NOMO-1 treated with dmso at 0.1 percent for 144 hours (cell line): ENCODE data around the gene CCL27.
"Not testable (repeated sequence)": the region's sequence is repeated elsewhere in the genome, so short reads cannot be mapped to it uniquely, and the experiment has no call there.

Experiments used
- DNase-seq: peaks from one replicate; lab custom pipeline; 2025; ENCODE audit not compliant: unreplicated experiment; lab: John Stamatoyannopoulos, UW

CCL27 gene

DNA sequence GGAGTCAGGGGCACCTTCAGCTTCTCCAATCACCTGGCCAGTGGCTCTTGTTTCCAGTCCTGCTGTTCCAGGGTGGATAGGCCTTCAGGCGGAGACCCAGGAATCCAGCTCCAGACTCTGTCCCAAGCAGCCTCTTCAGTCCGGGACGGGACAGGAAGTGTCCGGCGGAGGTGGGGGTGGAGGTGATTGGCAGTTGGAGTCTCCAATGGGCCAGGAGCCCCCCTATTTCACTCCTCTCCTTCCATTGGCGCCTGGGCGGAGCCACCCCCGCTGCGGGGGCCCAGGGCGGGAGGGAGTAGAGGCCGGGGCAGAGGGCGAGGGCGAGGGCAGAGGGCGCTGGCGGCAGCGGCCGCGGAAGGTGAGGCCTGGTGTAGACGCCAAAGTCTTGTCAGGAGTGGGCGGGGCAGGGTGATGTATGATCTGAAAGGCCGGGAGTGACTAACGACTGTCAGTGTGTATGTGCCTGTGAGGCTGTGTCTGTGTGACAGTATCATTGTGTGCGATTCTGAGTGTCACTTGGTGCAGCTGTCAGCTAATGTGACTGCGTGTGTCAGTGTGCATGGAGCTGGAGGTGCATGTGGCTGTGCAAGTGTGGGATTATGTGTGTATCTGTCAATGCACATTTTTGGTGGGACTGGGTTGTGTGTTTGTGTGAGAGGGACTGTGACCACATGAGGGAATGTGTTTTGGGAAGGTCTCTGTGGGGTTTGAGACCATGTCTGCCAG lies 10.4 kb downstream of the CCL27 start, which contains the start of gene IL11RA:
IL11RA (plus strand) TSS at position 310 of the 726 bp plus-strand sequence. CDS start 3,033 bp downstream, outside the sequence.
- DNase-seq: peak; percentile 94

DNA sequence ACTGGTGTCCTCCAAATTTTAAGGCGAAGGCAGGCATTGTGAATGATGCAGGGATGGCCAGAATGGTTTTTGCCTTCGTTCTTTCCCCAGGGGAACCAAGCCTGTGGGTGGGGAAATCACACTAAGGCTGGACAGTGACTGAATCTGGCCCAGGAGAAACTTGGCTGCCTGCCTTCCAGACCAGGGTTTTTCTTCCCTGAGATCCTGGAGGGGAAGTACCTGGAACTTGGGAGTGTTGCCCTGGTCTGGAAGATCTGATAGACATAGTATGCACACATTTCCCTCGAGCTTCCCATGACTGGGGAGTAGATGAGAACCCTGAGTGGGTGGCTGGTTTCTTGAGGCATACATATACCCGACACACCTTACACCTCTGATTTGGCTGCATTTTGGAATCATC lies 11.1 kb downstream of the CCL27 start:
- no peak for DNase-seq

DNA sequence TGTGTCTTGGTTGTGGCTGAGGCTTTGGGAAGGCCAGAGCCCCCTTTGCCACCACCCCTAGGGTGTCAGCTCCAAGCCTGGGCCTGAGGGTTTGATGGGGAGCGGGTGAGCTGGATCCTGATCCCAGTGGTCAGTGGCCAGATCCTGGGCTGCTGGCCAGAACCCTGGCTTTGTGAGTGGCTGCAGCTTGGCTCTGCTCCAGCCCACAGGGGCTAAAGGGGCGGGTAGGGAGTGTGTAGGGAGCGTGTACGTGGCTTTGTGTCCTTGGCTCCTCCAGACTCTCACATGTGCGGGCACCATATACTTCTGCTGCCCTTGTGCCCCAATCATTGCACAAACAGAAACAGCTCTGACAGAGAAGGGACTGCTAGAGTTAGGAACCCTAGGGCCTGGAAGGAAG lies 11.6 kb downstream of the CCL27 start:
- no peak for DNase-seq

DNA sequence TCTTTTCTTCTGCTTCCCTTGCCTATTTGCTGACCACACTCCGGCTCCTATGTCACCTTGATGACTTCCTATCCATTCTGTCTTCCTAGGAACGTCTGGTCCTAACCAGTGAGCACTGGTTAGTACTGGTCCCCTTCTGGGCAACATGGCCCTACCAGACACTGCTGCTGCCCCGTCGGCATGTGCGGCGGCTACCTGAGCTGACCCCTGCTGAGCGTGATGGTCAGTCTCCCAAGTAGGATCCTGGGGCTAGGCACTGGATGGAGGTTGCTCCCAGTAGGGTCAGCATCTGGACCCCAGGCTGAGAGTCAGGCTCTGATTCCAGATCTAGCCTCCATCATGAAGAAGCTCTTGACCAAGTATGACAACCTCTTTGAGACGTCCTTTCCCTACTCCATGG lies 13.8 kb downstream of the CCL27 start:
- no peak for DNase-seq

DNA sequence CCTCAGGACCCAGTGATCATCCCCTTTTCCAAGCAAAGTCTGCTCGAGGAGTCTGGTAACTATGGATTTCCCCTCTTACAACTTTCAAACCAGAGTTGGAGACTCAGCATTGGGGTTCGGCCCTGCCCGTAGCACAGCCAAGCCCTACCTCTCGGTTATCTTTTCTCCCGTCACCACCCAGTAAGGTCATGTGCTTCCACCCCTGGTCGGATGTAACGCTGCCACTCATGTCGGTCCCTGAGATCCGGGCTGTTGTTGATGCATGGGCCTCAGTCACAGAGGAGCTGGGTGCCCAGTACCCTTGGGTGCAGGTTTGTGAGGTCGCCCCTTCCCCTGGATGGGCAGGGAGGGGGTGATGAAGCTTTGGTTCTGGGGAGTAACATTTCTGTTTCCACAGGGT lies 14.8 kb downstream of the CCL27 start:
- DNase-seq: no peak

DNA sequence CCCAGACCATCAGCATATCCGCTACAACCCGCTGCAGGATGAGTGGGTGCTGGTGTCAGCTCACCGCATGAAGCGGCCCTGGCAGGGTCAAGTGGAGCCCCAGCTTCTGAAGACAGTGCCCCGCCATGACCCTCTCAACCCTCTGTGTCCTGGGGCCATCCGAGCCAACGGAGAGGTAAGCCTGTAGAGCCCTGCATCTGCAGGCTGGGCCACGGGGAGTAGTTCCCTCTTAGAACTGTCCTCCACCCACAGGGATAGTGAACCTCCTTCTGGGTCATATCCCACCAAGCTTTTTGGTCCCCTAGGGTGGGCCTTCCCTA lies 15.4 kb downstream of the CCL27 start:
- no peak for DNase-seq

DNA sequence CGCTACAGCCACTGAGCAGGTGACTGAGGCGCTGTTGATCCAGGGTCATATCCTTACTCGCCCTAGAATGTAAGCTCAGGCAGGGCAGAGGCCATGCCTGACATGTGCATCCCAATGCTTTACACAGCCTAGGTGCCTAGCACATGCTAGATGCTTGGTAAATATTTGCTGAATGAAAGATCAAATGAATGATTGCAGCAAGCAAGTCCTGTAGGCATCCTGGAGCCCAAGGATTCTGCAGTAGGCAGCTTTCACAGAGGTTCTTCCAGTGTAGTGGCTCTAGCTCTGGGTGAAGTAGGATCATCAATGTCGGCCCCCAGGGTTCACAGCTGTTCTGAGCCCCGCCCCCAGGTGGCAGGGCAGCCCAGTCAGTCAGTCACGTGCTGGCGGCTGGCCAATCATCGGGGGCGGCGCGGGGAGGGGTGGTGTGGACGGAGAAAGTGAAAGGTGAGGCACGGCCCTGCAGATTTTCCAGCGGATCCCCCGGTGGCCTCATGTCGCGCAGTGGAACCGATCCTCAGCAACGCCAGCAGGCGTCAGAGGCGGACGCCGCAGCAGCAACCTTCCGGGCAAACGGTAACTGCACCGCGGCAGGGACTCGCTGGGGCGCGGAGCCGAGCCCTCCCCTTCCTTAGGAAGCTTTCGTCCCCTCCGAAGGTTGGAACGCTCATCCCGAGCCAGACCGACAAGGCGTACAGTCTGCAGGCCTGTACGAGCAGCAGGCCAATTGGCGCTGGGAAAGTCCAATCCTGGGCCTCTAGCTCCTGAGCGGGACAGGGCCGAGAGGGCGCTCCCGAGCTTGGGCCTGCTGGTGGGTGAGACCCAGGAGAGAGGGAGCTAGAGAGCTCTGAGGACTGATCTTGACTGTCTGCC lies 16.0 kb downstream of the CCL27 start, which contains the start of gene GALT:
GALT (plus strand) TSS at position 465 of the 873 bp plus-strand sequence; CDS start at position 495, 30 bp downstream.
- DNase-seq: peak; percentile 93

DNA sequence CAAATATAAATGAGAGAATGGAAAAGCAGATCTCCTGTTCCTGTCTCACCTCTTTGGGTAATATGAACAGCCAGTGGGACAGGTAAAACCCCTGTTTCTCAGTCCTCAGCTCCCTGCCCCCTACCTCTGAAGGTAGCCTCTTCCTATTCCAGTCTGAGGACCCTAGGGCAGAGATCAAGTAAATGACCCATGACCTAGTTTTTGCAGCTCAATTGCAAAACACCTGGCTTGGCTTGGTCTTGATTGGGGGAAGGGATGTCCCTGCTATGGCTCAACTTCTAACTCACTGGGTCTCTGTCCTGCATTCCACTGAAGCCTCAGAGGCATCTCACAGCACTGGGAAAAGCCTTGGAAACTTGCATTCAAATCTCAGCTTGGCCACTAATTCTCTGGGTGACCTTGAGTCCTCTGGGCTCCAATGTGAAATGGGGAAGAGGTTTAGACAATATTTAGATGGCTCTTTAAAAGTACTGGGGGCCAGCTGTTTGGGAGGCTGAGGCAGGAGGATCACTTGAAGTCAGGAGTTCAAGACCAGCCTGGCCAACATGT lies 17.6 kb downstream of the CCL27 start:
- DNase-seq: no peak

DNA sequence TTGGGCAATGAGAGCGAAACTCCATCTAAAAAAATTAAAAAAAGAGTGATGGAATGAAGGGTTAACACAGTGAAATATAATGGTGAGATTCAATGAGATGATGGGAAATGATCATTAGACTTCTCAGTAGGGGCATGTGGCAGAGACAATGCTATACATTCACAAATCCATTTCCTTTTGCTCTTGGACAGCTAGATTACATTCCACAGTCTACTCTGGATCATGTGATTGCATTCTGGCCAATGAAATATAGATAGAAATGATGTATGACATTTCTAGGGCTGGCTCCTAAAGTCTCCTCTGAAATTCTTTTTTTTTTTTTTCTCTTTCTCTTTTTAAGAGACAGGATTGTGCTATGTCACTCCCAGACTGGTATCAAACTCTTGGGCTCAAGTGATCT lies 19.8 kb downstream of the CCL27 start:
- no peak for DNase-seq

DNA sequence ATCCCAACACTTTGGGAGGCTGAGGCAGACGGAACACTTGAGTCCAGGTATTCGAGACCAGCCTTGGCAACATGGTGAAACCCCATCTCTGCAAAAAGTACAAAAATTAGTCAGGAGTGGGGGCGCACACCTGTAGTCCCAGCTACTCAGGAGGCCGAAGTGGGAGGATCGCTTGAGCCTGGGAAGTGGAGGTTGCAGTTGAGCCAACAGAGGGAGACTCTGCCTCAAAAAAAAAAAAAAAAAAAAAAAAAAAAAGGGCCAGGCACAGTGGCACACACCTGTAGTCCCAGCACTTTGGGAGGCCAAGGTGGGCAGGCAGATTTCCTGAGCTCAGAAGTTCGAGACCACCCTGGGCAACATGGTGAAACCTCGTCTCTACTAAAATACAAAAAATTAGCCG lies 23.1 kb downstream of the CCL27 start:
- not testable (repeated sequence) for DNase-seq

DNA sequence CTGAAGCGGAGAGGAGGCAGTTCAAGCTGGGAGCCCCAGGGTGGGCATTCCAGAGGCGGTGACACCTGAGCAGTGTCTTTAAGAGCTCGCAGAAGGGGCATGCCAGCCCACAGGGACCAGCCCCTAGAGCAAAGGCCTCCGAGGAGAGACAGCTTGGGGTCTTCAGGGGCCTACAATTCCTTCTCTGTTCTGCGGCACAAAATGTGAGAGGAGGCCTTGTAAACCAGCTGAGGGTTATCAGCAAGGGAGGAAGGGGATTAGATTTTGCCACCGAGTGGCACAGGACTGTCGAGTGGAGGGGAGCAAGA lies 24.4 kb downstream of the CCL27 start:
- no peak for DNase-seq

DNA sequence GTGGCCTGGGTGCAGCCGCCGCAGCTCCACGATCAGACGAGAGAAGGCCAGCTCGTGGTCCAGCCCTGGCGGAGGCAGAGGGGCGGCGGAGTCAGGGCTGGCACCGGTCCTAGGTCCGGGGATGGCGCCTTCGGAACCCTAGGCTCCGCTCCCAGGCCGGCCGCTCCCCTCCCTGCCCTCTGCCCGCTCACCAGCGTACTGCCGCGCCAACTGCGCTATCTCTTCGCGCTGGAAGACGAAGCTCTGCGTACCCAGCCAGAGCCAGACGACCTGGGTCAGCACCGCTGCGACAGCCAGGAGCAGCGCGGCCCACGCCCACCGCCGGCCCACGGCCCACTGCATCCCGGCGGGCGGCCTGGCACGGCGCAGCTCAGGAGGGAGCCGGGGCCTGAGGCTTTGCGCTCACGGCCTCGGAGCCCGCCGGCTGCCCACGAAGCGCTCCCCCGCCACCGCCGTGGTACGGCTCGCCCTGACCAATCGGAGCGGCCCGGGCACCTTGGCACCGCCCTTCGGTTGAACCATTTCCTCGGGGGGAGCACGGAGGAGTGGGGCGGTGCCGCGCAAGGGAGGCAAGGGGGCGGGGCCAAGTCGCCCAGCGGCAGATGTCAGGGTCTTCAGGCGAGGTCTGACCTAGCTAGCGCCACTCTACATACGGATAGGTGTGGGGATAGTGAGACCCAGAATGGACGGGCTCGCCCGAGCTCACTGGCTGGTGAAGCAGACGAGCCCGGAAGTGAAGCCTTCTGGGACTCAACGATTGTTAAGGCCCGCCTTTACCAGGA lies 24.9 kb downstream of the CCL27 start, which contains the start of gene SIGMAR1:
SIGMAR1 (minus strand) TSS at position 432 of the 782 bp plus-strand sequence; CDS start at position 342, 90 bp downstream.
- peak; percentile 95 for DNase-seq

DNA sequence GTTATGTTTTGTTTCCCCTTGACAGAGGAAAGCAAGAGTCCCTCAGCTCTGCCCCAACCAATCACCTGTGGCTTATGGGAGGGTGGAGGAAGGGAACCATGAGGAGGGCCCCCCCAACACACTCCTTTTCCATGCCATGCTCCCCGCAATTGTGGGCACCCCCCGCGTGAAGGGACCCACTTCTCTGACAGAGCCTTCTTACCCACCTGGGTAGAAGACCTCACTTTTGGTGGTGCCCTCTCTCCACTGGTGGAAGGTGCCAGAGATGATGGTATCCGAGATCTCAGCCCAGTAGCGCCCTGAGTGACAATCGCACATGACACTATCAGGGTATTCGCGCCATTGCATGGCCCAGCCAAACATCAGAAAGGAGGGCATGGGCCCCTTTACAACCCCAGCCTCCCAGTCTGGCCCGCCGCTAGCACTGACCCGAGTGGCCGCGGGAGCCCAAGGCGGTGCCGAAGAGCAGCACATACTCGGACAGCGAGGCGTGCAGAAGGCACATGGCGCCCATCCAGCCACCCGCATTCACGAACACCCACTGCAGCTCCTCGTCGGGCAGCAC lies 25.6 kb downstream of the CCL27 start:
- DNase-seq: no peak

DNA sequence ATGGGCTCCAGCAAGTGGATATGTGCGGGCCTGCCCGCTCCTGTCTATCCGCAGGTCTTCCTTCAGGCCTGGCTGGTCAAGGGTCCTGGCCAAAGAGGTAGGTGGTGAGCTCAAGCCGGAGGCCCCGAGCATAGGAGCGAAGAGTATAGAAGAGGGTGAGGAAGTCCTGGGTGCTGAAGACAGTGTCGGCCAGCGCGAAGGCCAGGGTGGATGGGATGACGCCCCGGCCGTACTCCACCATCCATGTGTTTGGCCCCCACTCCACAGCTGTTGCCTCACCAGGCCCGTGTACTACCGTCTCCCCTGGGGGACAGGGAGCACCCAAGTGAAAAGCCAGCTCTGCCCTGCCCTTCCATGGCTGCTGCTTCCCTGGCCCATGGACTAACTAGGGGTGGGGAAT lies 26.9 kb downstream of the CCL27 start:
- no peak for DNase-seq

DNA sequence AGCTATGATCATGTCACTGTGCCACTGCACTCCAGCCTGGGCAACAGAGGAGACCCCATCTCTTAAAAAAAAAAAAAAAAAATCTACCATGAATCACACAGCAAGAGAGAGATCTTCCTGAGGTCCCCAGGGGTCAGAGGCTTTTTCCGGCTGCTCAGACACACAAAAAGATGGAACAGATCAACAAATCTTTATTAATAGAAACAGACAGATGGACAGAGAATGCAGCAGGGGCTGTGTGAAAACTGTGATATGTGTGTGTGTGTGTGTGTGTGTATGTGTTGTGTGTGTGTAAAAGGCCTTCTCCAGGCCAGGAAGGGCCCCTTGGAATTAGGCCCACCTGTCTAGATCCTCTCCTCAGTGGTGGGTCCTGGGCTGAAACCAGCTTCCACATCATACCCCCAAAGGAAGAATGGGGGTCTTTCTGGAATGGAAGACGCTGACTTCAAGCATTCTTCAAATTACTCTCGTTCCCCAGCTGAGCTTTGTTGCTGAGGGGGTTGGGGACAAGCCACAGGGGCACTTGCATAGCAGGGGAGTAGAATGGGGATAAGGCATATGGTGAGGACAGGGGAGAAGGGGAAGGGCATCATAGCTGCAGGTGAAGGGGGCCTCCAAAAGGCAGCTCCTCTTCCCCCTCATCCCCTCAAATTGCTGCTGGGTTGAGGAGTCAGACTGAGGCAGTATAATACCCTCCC lies 27.8 kb downstream of the CCL27 start:
- no peak for DNase-seq

DNA sequence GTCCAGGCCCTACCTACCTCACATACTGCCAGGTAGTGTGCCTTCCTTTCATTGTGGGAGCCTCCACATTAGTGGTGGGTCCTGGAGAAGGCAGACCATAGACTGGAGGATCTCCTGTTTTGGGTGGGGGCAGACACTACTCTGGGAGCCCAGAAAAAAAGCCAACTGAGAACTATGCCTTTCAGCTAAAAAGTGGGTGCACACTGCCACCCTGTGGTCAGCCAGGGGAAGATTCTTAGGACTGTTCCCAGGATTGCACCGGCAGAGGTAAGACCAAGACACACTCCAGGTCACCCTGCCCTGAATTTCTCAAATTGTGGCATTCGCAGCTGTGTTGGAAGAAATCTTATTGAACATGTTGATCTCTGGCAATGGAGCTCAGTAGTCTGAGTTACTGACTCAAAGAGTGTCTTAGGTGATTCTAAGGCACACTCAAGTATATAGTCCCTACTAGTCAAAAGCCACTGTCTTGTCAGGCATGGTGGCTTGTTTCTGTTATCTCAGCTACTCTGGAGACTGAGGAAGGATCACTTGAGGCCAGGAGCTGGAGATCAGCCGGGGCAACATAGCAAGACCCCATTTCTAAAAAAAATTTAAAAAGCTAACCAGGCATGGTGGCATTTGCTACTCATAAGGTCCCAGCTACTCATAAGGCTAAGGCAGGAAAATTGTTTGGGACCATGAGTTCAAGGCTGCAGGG lies 28.5 kb downstream of the CCL27 start:
- DNase-seq: peak; percentile 53

DNA sequence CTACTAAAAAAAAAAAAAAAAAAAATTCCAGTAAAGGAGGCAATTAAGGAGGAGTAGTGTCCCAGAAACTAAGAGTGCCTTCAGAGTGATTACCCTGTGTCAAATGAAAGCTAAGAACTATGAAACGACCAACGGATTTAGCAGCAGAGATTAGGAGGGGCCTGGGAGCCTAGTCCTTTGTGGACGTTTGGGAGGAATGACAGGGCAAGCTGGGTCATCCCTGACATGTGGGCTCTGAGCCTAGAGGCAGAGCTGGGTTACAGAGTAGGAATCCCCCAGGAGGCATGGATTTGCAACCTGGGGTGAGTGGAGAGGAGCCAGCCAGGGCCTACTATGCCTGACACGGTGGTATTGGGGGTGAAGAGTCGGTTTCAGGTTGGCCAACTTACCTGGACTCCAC lies 29.3 kb downstream of the CCL27 start:
- no peak for DNase-seq

DNA sequence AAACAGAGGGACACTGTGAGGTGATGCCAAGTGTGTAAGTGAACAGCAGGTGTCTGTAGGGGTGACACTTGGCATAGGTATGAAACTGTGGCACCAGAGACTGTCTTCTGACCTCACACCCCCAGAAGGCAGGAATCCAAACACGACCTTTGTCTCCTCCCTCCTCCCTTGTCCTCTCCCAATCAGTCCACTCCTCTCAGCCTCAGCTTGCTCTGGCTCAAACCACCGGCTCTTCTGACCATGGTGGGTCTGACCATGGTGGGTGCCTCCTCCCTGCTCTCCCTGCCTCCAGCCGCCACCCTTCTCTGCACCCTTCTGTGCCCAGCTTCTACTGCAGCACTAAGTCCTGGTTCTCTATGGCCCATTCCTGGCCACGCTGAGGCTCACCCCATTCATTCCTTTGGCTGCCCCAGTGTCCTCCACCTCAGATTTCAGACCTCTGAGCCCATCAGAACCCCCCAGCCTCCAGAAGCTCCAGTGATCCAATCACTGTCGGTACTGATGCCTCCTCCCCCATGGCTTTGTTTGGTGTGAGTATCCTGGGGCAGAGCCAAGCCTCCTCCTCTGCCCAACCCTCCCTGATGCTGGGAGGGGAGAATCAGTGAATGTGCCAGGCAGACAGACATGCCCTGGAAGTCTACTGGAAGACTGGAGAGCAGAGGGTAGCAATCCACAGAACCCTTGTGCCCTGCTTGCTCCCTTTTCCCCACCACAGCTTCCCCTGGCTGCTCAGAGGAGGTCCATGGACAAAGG lies 31.9 kb downstream of the CCL27 start:
- DNase-seq: no peak

DNA sequence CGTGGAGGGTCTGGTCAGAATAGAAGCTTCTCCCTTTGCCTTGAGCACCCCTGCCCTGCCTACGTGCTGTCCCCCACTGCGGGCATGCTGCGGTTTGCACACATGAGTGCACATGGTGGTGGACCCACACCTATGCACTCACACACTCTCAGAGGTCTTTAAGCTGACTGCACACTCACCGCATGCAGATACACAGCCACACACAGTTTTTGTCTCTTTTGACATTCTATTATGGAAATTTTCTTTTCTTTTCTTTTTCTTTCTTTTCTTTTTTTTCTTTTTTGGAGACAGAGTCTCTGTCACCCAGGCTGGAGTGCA lies 33.0 kb downstream of the CCL27 start:
- DNase-seq: no peak
